ENCODE results near the gene ITGA5.

GRCh38 chr12:54419088-54419887 is at the start of gene ITGA5:
- TF ChIP-seq POLR2A (IDR thresholded peaks at IDR 0.05; ENCODE audit: extremely low read depth, insufficient read length) (peak; percentile 54), MYC (IDR thresholded peaks at IDR 0.05; ENCODE audit: low read depth, low read length) (no peak)
- TF ChIP-seq, protein P1, sequence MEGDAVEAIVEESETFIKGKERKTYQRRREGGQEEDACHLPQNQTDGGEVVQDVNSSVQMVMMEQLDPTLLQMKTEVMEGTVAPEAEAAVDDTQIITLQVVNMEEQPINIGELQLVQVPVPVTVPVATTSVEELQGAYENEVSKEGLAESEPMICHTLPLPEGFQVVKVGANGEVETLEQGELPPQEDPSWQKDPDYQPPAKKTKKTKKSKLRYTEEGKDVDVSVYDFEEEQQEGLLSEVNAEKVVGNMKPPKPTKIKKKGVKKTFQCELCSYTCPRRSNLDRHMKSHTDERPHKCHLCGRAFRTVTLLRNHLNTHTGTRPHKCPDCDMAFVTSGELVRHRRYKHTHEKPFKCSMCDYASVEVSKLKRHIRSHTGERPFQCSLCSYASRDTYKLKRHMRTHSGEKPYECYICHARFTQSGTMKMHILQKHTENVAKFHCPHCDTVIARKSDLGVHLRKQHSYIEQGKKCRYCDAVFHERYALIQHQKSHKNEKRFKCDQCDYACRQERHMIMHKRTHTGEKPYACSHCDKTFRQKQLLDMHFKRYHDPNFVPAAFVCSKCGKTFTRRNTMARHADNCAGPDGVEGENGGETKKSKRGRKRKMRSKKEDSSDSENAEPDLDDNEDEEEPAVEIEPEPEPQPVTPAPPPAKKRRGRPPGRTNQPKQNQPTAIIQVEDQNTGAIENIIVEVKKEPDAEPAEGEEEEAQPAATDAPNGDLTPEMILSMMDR (IDR thresholded peaks at IDR 0.05; ENCODE audit: low read depth, low read length), result no peak
- TF ChIP-seq, protein P2, sequence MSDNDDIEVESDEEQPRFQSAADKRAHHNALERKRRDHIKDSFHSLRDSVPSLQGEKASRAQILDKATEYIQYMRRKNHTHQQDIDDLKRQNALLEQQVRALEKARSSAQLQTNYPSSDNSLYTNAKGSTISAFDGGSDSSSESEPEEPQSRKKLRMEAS (IDR thresholded peaks at IDR 0.05; ENCODE audit: low read depth, low read length), result no peak

Data from NB4 (cell line).